Measurements from ENCODE around the gene MAS1. TPM values are rescaled to one million over a fixed set of nuclear protein-coding genes. Genes with fewer than 3 reads are reported as not detected.
"Not testable (repeated sequence)": the region's sequence is repeated elsewhere in the genome, so short reads cannot be mapped to it uniquely, and the experiment has no call there.

The MAS1 gene
- not detected in 2 replicates for total RNA-seq (2014; rRNA removed; shearing (Covaris generic))

- DNase-seq (ENCODE audit: low spot score), result no peak
Measured at GRCh38 chr6:159890792-159891191, at the start of gene MAS1. Gene MAS1, plus strand, starts transcription at chr6:159890988. Its CDS starts 15,968 bp downstream, at chr6:159906956.

GRCh38 chr6:159842035-159842434 lies 48.8 kb upstream of the MAS1 start:
- peak; percentile 8 for DNase-seq (ENCODE audit: low spot score)

- no peak for DNase-seq (ENCODE audit: low spot score)
Measured at GRCh38 chr6:159844737-159845645, 45.8 kb upstream of the MAS1 start.

- not testable (repeated sequence) for DNase-seq (ENCODE audit: low spot score)
Measured at GRCh38 chr6:159848552-159848951, 42.2 kb upstream of the MAS1 start.

- not testable (repeated sequence) for DNase-seq (ENCODE audit: low spot score)
Measured at GRCh38 chr6:159849851-159850250, 40.9 kb upstream of the MAS1 start.

- DNase-seq (ENCODE audit: low spot score), result no peak
Measured at GRCh38 chr6:159852877-159853276, 37.9 kb upstream of the MAS1 start.

- no peak for DNase-seq (ENCODE audit: low spot score)
Measured at GRCh38 chr6:159853754-159854153, 37.0 kb upstream of the MAS1 start.

GRCh38 chr6:159854959-159855358 lies 35.8 kb upstream of the MAS1 start:
- no peak for DNase-seq (ENCODE audit: low spot score)

- DNase-seq (ENCODE audit: low spot score), result no peak
Measured at GRCh38 chr6:159858259-159858658, 32.5 kb upstream of the MAS1 start.

GRCh38 chr6:159860482-159860881 lies 30.3 kb upstream of the MAS1 start:
- DNase-seq (ENCODE audit: low spot score), result no peak

GRCh38 chr6:159862103-159862502 lies 28.7 kb upstream of the MAS1 start:
- no peak for DNase-seq (ENCODE audit: low spot score)

- peak; percentile 63 for DNase-seq (ENCODE audit: low spot score)
Measured at GRCh38 chr6:159863341-159863740, 27.4 kb upstream of the MAS1 start.

- DNase-seq (ENCODE audit: low spot score), result no peak
Measured at GRCh38 chr6:159865226-159865920, 25.4 kb upstream of the MAS1 start.

GRCh38 chr6:159866286-159867247 lies 24.2 kb upstream of the MAS1 start:
- no peak for DNase-seq (ENCODE audit: low spot score)

GRCh38 chr6:159871241-159871640 lies 19.5 kb upstream of the MAS1 start:
- no peak for DNase-seq (ENCODE audit: low spot score)

- peak; percentile 50 for DNase-seq (ENCODE audit: low spot score)
Measured at GRCh38 chr6:159871906-159872305, 18.9 kb upstream of the MAS1 start.

GRCh38 chr6:159874435-159874834 lies 16.4 kb upstream of the MAS1 start:
- no peak for DNase-seq (ENCODE audit: low spot score)

- DNase-seq (ENCODE audit: low spot score), result no peak
Measured at GRCh38 chr6:159875194-159875593, 15.6 kb upstream of the MAS1 start.

GRCh38 chr6:159876242-159876641 lies 14.5 kb upstream of the MAS1 start:
- no peak for DNase-seq (ENCODE audit: low spot score)

GRCh38 chr6:159877256-159877808 lies 13.5 kb upstream of the MAS1 start:
- DNase-seq (ENCODE audit: low spot score), result no peak

- DNase-seq (ENCODE audit: low spot score), result no peak
Measured at GRCh38 chr6:159878341-159878740, 12.4 kb upstream of the MAS1 start.

All from A172 (cell line).